CD4-positive, alpha-beta memory T cell (primary cell): ENCODE data around the gene HS2ST1. TPM values are rescaled to one million over a fixed set of nuclear protein-coding genes. Genes with fewer than 3 reads are reported as not detected.

Source experiments
- CTCF ChIA-PET: fragments of 350-600 bp; sonication (Branson Sonifier 250); formaldehyde crosslinking; loops from one replicate; lab custom pipeline; 2021; ENCODE audit warnings: inconsistent platforms; ENCODE audit not compliant: partially characterized antibody; lab: Charles Lee
- POLR2A ChIA-PET: fragments of 350-600 bp; sonication (Branson Sonifier 250); formaldehyde crosslinking; loops from one replicate; lab custom pipeline; 2021; ENCODE audit not compliant: partially characterized antibody; lab: Charles Lee
- DNase-seq, 5 donors: peaks; one replicate each; pipeline versions ENCODE4 v3.0.0 to v3.0.0-alpha.2; 2020 to 2022; ENCODE audit warnings: mixed read lengths in 1 of 5
- H3K27ac ChIP-seq: one replicate; pipeline ENCODE4 v1.7.0; 2013; ENCODE audit warnings: low read depth, low read length
- H3K27me3 ChIP-seq: 2 replicates; pipeline ENCODE4 v1.7.0; 2013; ENCODE audit warnings: mild to moderate bottlenecking, low read length, moderate library complexity; ENCODE audit not compliant: insufficient read depth
- H3K36me3 ChIP-seq: 2 replicates; pipeline ENCODE4 v1.7.0; 2013; ENCODE audit warnings: mild to moderate bottlenecking, low read length, moderate library complexity; ENCODE audit not compliant: insufficient read depth
- H3K4me1 ChIP-seq: 2 replicates; pipeline ENCODE4 v1.7.0; 2013; ENCODE audit warnings: mild to moderate bottlenecking, low read length, moderate library complexity; ENCODE audit not compliant: insufficient read depth
- H3K4me3 ChIP-seq, 2 donors: one replicate each; pipeline ENCODE4 v1.7.0; 2013; ENCODE audit warnings: low read length in 2 of 2, mild to moderate bottlenecking in 1 of 2
- H3K9me3 ChIP-seq, 2 donors: one replicate each; pipeline ENCODE4 v1.7.0; 2013; ENCODE audit warnings: low read length in 2 of 2, control low read depth in 1 of 2; ENCODE audit not compliant: control insufficient read depth in 1 of 2
- H3K27ac Mint-ChIP-seq, 7 donors: one replicate each; pipeline ENCODE4 v1.8.0; 2020 to 2021; ENCODE audit warnings: mixed read lengths in 7 of 7, mild to moderate bottlenecking in 6 of 7, inconsistent platforms in 3 of 7, moderate library complexity in 3 of 7
- H3K27me3 Mint-ChIP-seq, 2 donors: one replicate each; pipeline ENCODE4 v1.8.0; 2020 to 2021; ENCODE audit warnings: mixed read lengths in 2 of 2
- H3K36me3 Mint-ChIP-seq, 2 donors: one replicate each; pipeline ENCODE4 v1.8.0; 2020 to 2021; ENCODE audit warnings: mixed read lengths in 2 of 2, inconsistent platforms in 1 of 2, mild to moderate bottlenecking in 1 of 2
- H3K4me1 Mint-ChIP-seq, 4 donors: one replicate each; pipeline ENCODE4 v1.8.0; 2020 to 2021; ENCODE audit warnings: mixed read lengths in 4 of 4, mild to moderate bottlenecking in 1 of 4
- H3K4me3 Mint-ChIP-seq, 8 donors: one replicate each; pipeline ENCODE4 v1.8.0; 2020 to 2021; ENCODE audit warnings: mixed read lengths in 8 of 8, mild to moderate bottlenecking in 7 of 8, moderate library complexity in 6 of 8, inconsistent platforms in 3 of 8
- H3K9me3 Mint-ChIP-seq, 8 donors: one replicate each; pipeline ENCODE4 v1.8.0; 2020 to 2021; ENCODE audit warnings: mixed read lengths in 8 of 8, mild to moderate bottlenecking in 5 of 8, inconsistent platforms in 3 of 8, moderate library complexity in 1 of 8
- intact Hi-C: fragments of 100-400 bp; cut with micrococcal nuclease; formaldehyde crosslinking; loops from one replicate; pipeline ENCODE4 v1.15.1; 2023
- polyA plus RNA-seq, 2 donors: library from polyadenylated mRNA; unstranded; fragments of 300-500 nt; fragmentation: Illumina TruSeq; gene quantifications; one replicate each; pipeline ENCODE4 v1.2.3, GENCODE V29; 2021
- total RNA-seq, 2 experiments: library from RNA; stranded (reverse); gene quantifications; one replicate each; pipeline ENCODE4 v1.2.3, GENCODE V29; 2021

Gene HS2ST1
- total and polyA plus RNA-seq, 4 experiments from 2014 or later, result 5.4 to 15.8 (median 11.2) TPM

DNA sequence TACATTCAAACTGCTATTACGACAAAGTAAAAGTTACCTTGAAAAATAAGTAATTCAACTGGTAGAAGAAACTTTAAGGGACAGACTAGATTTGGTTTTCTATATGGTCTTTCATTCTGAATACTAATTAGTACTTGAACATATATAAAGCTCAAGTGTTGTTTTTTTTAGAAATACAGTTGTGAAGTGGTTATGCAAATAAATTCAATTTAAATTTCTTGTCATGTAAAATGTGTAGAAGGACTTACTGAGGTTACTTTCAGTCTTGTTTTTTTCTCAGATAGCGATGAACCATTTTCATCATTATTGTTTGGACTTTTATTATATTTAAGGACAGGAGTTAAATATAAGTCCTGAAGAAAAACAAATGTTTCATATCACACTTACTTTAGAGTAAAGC is 24.4 kb downstream of the HS2ST1 start:
- ChIA-PET POLR2A (no interaction called here), CTCF (no interaction called here)
- Mint-ChIP-seq H3K4me1 (peaks cover 5 to 12% (median 7%) of the 10 kb centered on the region in 4 donors), H3K27me3 (no peaks in the 10 kb centered on the region), H3K27ac (no peak overlapping the region), H3K9me3 (no peaks in the 10 kb centered on the region), H3K4me3 (no peak overlapping the region), H3K36me3 (no peaks in the 10 kb centered on the region)
- Histone ChIP-seq H3K36me3 (no peaks in the 10 kb centered on the region), H3K27ac (no peak overlapping the region), H3K27me3 (no peaks in the 10 kb centered on the region), H3K4me1 (peaks cover 2% of the 10 kb centered on the region), H3K9me3 (no peaks in the 10 kb centered on the region), H3K4me3 (no peak overlapping the region)
- intact Hi-C loops, result loop anchor here (10.0 kb wide), 1 partner anchor 54 kb away; no protein-coding TSS in a partner anchor
- DNase-seq, result no peak

DNA sequence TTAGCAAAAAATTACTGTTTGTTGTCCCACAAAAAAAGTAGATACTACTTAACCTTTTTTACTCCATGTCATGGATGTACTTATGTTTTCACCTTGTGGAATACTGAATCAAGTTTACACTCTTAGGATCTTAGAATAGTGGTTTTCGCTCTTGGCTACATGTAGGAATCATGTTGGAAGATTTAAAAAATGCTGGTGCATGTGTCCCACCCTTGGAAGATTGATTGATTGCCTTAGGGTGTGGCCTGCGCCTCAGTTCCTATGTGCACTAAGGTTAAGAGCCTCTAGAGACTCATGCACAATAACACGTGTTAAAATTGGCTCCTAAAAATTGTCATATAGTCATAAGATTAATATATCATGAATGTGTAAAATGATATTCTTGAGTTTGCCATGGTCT is 25.0 kb downstream of the HS2ST1 start:
- H3K4me3 Mint-ChIP-seq, result no peak overlapping the region
- H3K4me1 ChIP-seq, result no peaks in the 10 kb centered on the region
- ChIA-PET POLR2A (no interaction called here), CTCF (no interaction called here)
- no peaks in the 10 kb centered on the region for H3K27me3 Mint-ChIP-seq
- H3K27ac ChIP-seq, result no peak overlapping the region
- H3K36me3 ChIP-seq, result no peaks in the 10 kb centered on the region
- H3K9me3 ChIP-seq, result no peaks in the 10 kb centered on the region
- DNase-seq, result no peak
- H3K27ac Mint-ChIP-seq, result peak overlapping the region in 1 of 7 donors; percentile 4
- intact Hi-C loops, result loop anchor here (10.0 kb wide), 1 partner anchor 55 kb away; no protein-coding TSS in a partner anchor
- H3K27me3 ChIP-seq, result no peaks in the 10 kb centered on the region
- no peaks in the 10 kb centered on the region for H3K9me3 Mint-ChIP-seq
- peaks cover under 1 to 7% (median 5%) of the 10 kb centered on the region in 4 donors for H3K4me1 Mint-ChIP-seq
- H3K4me3 ChIP-seq, result no peak overlapping the region
- no peaks in the 10 kb centered on the region for H3K36me3 Mint-ChIP-seq

DNA sequence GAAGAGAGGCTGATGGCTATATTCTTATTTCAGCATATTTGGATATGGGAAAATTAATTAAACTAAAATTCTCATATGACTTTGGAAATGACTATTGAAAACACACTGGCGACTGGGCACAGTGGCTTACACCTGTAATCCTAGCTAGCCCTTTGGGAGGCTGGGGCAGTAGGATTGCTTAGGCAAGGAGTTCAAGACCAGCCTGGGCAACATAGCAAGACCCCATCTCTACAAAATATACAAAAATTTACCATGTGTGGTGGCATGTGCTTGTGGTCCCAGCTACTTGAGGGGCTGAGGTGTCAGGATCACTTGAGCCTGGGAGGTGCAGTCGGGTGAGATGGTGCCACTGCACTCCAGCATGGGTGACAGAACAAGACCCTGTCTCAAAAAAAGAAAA is 26.2 kb downstream of the HS2ST1 start:
- Mint-ChIP-seq H3K36me3 (no peaks in the 10 kb centered on the region), H3K27ac (no peak overlapping the region), H3K27me3 (no peaks in the 10 kb centered on the region), H3K4me1 (peaks cover 0 to 7% (median 5%) of the 10 kb centered on the region in 4 donors), H3K4me3 (no peak overlapping the region), H3K9me3 (no peaks in the 10 kb centered on the region)
- no peaks in the 10 kb centered on the region for H3K36me3 ChIP-seq
- CTCF ChIA-PET, result no interaction called here
- H3K27me3 ChIP-seq, result no peaks in the 10 kb centered on the region
- no peaks in the 10 kb centered on the region for H3K9me3 ChIP-seq
- H3K27ac ChIP-seq, result no peak overlapping the region
- DNase-seq, result no peak
- H3K4me3 ChIP-seq, result no peak overlapping the region
- intact Hi-C loops, result no loop called here
- no peaks in the 10 kb centered on the region for H3K4me1 ChIP-seq
- POLR2A ChIA-PET, result no interaction called here

DNA sequence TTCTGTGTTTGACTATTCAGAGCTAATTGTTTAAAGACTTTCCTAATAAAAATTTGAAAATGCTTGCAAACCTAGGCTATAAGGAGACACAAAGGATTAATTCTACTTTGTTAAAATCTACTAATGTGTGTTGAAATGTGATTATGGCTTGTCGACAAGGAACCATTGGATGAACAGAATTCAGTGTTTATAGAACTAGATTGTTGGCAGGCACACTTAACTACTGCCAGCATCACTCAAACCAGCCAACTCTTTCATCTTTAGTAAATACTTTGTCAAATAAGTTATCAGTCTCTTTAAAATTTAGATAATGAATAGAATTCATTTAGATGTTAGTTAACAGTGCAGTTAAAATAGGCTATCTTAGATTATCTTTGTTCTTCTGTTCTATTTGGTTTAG is 27.6 kb downstream of the HS2ST1 start:
- Mint-ChIP-seq H3K4me3 (no peak overlapping the region), H3K27me3 (no peaks in the 10 kb centered on the region), H3K4me1 (peaks cover 0 to 7% (median 5%) of the 10 kb centered on the region in 4 donors), H3K27ac (no peak overlapping the region), H3K36me3 (no peaks in the 10 kb centered on the region), H3K9me3 (no peaks in the 10 kb centered on the region)
- DNase-seq, result no peak
- ChIA-PET CTCF (interaction anchor here (1.2 kb wide), 1 partner anchor 142 kb away, joined by 3 read pairs; no protein-coding TSS in a partner anchor), POLR2A (interaction anchor here (0.6 to 1.2 kb wide), 2 partner anchors 238 to 388 kb away, joined by 3 to 4 read pairs; partner anchors contain the start of gene SH3GLB1)
- intact Hi-C loops, result no loop called here
- H3K27ac ChIP-seq, result no peak overlapping the region
- no peaks in the 10 kb centered on the region for H3K36me3 ChIP-seq
- no peaks in the 10 kb centered on the region for H3K4me1 ChIP-seq
- H3K27me3 ChIP-seq, result no peaks in the 10 kb centered on the region
- H3K4me3 ChIP-seq, result no peak overlapping the region
- H3K9me3 ChIP-seq, result no peaks in the 10 kb centered on the region

DNA sequence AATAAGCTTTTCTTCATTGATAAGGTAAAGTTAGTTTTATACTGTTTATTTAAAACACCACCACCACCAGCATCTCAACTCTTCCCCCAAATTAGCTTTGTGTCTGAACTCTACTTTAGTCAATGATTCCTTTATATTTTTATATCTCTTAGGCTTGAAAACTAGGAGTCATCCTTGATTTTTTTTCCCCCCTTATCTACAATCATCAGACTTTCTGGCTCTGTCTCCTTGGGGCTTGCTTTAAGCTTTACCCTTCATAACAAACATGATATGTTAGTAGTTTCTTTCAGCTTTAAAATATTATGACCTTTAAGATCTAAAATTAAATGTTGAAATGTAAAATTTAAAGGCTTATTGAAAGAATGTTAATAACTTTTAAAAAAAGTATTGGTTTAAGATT is 28.3 kb downstream of the HS2ST1 start:
- no peaks in the 10 kb centered on the region for H3K4me1 ChIP-seq
- ChIA-PET CTCF (interaction anchor here (0.6 to 1.2 kb wide), 2 partner anchors 44 to 141 kb away, joined by 3 read pairs; no protein-coding TSS in a partner anchor), POLR2A (interaction anchor here (1.2 kb wide), 1 partner anchor 238 kb away, joined by 3 read pairs; the partner anchor contains the start of gene SH3GLB1)
- H3K36me3 ChIP-seq, result no peaks in the 10 kb centered on the region
- no peaks in the 10 kb centered on the region for H3K27me3 ChIP-seq
- H3K27ac ChIP-seq, result no peak overlapping the region
- Mint-ChIP-seq H3K27me3 (no peaks in the 10 kb centered on the region), H3K4me1 (peaks cover 0 to 10% (median 5%) of the 10 kb centered on the region in 4 donors), H3K36me3 (no peaks in the 10 kb centered on the region), H3K27ac (peak overlapping the region in 1 of 7 donors; percentile 70), H3K4me3 (no peak overlapping the region), H3K9me3 (no peaks in the 10 kb centered on the region)
- no peak for DNase-seq
- no peaks in the 10 kb centered on the region for H3K9me3 ChIP-seq
- H3K4me3 ChIP-seq, result no peak overlapping the region
- intact Hi-C loops, result no loop called here

DNA sequence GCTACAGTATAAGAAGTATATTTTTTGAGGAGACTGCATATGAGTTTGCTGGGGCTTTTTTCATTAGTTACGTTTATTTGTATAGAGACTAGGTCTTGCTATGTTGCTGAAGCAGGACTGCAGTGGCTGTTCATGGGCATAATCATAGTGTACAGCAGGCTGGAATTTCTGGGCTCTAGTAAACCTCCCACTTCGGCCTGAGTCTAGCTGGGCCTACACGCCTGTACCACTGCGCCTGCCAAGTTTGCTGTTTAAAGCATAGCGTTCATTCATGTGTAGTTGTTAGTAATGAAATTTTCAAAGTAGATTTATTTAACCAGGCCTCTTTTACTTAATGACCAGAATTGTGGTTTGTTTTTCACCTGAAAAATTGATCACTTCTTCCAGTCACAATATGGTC is 33.8 kb downstream of the HS2ST1 start:
- no peaks in the 10 kb centered on the region for H3K9me3 ChIP-seq
- Mint-ChIP-seq H3K4me1 (peaks cover 0 to 9% (median 7%) of the 10 kb centered on the region in 4 donors), H3K36me3 (no peaks in the 10 kb centered on the region), H3K4me3 (no peak overlapping the region), H3K27me3 (no peaks in the 10 kb centered on the region), H3K27ac (no peak overlapping the region), H3K9me3 (no peaks in the 10 kb centered on the region)
- H3K27me3 ChIP-seq, result no peaks in the 10 kb centered on the region
- POLR2A ChIA-PET, result no interaction called here
- H3K36me3 ChIP-seq, result no peaks in the 10 kb centered on the region
- H3K27ac ChIP-seq, result no peak overlapping the region
- intact Hi-C loops, result no loop called here
- H3K4me1 ChIP-seq, result no peaks in the 10 kb centered on the region
- CTCF ChIA-PET, result interaction anchor here (1.7 kb wide), 1 partner anchor 17 kb away, joined by 5 read pairs; no protein-coding TSS in a partner anchor
- no peak overlapping the region for H3K4me3 ChIP-seq
- no peak for DNase-seq

DNA sequence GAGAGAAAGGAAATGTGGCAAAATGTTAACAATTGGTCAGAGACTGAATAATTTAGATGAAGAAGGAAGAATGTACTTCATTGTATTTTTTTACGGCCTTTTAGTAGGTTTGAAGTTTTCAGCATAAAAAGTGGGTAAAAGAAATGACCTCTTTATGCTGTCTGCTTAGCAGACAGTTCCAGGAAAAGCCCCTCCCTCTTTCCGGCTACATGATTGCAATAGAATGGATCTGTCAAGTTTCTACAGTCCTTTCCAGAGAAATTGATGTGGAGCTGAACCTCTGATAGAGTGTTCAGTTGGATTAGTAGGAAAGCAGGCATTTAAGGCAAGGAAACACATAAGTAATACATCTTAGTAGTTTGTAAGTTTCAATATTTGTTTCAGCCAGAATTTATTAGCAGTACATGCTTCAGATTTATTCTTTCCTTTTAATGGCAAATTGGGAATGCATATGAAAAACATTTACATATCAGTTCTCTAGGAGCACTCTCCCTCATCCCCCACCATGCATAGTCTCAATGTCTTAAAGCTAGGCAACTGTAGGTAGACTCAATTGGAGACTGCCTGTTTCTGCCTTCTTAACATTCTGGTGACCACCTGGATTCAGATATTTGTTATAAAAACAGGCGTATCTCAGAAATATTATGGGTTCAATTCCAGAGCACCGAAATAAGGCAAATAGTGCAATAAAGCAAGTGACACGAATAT is 36.4 kb downstream of the HS2ST1 start:
- no peaks in the 10 kb centered on the region for H3K27me3 ChIP-seq
- ChIA-PET CTCF (no interaction called here), POLR2A (no interaction called here)
- H3K27ac Mint-ChIP-seq, result peak overlapping the region in 1 of 7 donors; percentile 23
- H3K27ac ChIP-seq, result no peak overlapping the region
- H3K36me3 Mint-ChIP-seq, result no peaks in the 10 kb centered on the region
- peaks cover 0 to 12% (median 6%) of the 10 kb centered on the region in 4 donors for H3K4me1 Mint-ChIP-seq
- intact Hi-C loops, result no loop called here
- H3K4me3 ChIP-seq, result no peak overlapping the region
- no peaks in the 10 kb centered on the region for H3K9me3 ChIP-seq
- no peak overlapping the region for H3K4me3 Mint-ChIP-seq
- no peaks in the 10 kb centered on the region for H3K36me3 ChIP-seq
- no peaks in the 10 kb centered on the region for H3K27me3 Mint-ChIP-seq
- H3K4me1 ChIP-seq, result no peaks in the 10 kb centered on the region
- DNase-seq, result no peak
- no peaks in the 10 kb centered on the region for H3K9me3 Mint-ChIP-seq
